Peyer's patch (tissue), 4 donors: ENCODE results near the gene SUPT4H1.

Experiments used
- CTCF ChIP-seq, 6 experiments: fragments of 450-650 bp in 4 of 6; fragments of 200-600 bp in 2 of 6; sonication (generic) in 1 of 6; IDR thresholded peaks; one replicate each; pipeline ENCODE4 v1.5.1; 2017 to 2019; ENCODE audit warnings: antibody characterized with exemption in 6 of 6, mild to moderate bottlenecking in 3 of 6, moderate library complexity in 1 of 6
- POLR2A ChIP-seq, 2 donors: fragments of 450-650 bp; IDR thresholded peaks; one replicate each; pipeline ENCODE4 v1.5.1; 2017; ENCODE audit warnings: antibody characterized with exemption in 2 of 2, mild to moderate bottlenecking in 2 of 2, moderate library complexity in 2 of 2

GRCh38 chr17:58319173-58320162, 32.5 kb downstream of the SUPT4H1 start:
- TF ChIP-seq CTCF (IDR thresholded peaks at IDR 0.05) (no peak), POLR2A (IDR thresholded peaks at IDR 0.05) (no peak)
